NCI-H2227 (cell line): ENCODE data around the gene SMURF1.

Experiments used
- DNase-seq: peaks from one replicate; lab custom pipeline; 2025; ENCODE audit not compliant: unreplicated experiment; lab: John Stamatoyannopoulos, UW

SMURF1 gene

GRCh38 chr7:99098824-99099498, 44.9 kb downstream of the SMURF1 start:
- DNase-seq: no peak

DNA sequence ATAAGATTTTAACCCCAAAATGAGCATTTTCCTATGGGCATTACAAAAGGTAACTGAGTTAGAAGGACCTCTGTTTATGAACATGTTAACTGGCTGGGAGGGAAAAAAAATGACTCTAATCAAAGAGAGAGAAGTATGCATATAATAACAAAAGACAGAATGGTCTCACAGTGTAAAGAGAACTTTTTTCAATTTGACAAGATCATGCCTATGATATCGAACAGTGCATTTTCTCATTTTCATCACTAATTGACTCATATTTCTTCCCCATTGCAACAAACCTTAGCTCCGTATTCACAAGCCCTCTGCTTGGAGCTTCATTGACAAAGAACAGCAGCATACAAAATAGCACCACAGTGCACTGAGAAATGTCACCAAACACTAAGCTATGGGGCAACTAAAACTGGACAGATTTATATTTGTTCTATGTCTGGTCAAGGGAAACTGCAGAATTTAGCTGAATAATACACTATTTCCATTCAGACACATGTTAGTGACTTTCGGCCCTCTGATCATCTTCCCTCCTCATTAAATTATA, 45.6 kb downstream of the SMURF1 start:
- no peak for DNase-seq

DNA sequence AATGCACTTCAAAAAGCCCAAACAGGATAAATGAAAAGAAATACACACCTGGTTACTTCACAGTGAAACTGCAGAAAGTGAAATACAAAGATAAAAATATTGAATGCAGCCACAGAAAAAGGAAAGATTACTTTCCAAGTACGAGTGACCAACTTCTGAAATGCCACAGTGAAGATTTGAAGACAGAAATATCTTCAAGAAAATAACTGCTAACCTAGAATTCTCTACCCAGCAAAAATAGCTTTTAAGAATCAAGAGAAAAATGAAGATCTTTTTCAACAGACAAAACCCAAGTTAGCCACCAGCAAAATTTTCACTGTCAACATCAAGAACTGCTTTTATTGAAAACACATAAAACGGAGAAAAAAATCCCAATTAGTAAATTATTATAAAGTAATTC, 46.2 kb downstream of the SMURF1 start:
- DNase-seq: no peak

- DNase-seq: no peak
Observed at GRCh38 chr7:99096124-99096887, 47.6 kb downstream of the SMURF1 start.

GRCh38 chr7:99095698-99096097, 48.2 kb downstream of the SMURF1 start:
- DNase-seq: no peak

- DNase-seq: no peak
Observed at GRCh38 chr7:99094401-99094800, 49.5 kb downstream of the SMURF1 start.

DNA sequence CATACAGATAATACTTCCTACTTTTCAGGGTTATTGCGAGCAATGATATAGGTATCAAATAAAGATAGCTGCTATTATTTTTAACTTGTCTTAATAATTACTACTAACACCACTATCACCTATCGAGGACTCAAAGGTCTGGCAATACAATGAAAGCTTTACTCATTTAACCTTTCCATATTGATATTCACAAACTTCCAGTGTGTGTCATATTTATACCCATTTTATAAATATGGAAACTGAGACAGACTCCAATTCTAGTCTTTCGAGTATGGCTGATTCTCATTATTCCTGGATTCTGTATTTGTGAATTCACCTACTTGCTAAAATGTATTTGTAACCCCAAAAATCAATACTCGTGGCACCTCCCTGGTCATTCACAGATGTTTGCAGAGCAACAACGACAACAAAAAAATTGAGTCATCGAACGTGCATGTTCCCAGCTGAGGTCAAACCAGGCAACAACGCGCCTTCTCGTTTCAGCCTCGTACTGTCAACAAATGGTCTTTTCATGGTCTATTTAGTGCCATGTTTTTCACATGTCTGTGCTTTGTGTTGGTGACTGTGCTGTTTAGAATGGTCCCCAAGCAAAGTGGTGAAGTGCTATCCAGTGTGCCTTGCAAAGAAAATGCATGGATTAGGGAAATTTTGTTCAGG, 51.7 kb downstream of the SMURF1 start:
- DNase-seq: no peak

- DNase-seq: no peak
Observed at GRCh38 chr7:99090771-99091542, 53.0 kb downstream of the SMURF1 start.

GRCh38 chr7:99089914-99090629, 53.8 kb downstream of the SMURF1 start:
- DNase-seq: no peak

- DNase-seq: no peak
Observed at GRCh38 chr7:99086944-99087343, 57.0 kb downstream of the SMURF1 start.

- DNase-seq: no peak
Observed at GRCh38 chr7:99086532-99086931, 57.4 kb downstream of the SMURF1 start.

GRCh38 chr7:99083733-99084132, 60.2 kb downstream of the SMURF1 start:
- DNase-seq: no peak

DNA sequence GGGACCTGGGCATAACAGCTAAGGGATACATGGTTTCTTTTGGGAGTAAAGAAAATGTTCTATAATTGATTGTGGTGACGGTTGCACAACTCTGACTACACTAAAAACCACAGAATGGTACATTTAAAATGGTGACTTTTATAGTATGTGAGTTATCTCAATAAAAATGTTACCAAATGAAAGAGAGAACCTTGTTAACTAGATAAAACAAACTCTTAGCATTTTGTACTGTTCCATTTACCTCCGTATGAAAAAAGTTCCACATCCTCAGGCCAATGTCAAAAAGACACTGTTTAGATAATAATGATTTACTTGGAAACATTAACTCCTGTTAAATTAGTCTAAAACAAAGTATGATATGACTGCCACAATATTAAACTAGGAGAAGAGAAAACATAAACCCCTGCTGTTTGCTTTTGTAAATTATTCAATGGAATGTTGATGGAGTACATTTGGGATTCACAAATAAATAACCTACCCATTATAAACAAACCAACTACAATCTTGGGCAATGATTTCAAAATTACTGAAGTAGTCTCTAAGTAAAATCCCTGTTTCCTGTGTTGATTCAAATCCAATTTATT, 60.7 kb downstream of the SMURF1 start:
- DNase-seq: no peak

DNA sequence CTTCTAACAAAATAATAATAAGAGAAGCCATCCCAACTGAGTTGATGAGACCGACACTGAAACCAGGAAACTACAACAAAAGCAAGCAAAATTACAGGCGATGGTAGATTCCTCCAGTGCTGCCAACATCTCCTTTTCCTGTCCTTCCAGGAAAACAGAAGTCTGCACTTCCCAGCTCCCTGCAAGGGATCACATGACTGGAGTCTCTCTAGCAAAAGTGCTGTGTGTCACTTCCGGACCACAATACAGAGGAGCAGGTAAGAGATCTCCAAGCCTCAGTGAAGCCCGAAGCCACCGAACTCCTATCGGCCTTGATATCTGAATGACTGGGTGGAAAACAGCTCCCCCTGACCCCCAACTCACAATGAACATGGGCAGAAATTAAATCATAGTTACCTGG, 63.2 kb downstream of the SMURF1 start:
- no peak for DNase-seq

DNA sequence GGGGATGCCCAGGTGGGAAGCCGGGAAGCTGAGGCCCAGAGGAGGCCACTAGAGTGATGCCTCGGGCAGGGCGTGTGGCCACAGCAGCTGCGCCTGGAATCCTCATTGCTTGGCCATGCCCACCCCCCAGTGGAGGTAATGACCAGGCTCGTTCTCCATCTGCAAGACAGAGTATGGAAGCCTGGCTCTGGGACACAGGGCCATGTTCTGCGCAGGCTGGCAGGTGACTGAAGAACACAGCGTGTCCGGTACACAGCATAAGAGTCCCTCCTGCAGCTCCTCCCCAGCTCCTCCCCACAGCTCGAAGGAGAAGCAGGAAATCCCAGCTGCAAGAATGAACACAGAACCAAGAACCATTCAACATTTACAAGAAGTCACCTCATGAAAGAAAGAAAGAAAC, 64.8 kb downstream of the SMURF1 start:
- peak; percentile 56 for DNase-seq

DNA sequence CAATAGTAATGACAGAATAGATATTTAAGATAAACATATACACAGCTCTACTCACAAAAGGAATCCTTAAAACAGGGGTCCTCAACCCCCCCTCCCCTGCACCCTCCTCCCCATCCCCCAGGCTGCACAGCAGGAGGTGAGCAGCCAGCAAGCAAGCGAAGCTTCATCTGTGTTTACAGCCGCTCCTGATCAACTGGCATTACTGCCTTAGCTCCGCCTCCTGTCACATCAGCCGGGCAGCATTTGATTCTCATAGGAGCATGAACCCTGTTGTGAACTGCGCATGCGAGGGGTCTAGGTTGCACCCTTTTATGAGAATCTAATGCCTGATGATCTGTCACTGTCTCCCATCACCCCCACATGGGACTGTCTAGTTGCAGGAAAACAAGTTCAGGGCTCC, 65.5 kb downstream of the SMURF1 start:
- peak; percentile 19 for DNase-seq

- DNase-seq: no peak
Observed at GRCh38 chr7:99076615-99077014, 67.3 kb downstream of the SMURF1 start.

- no peak for DNase-seq
Observed at GRCh38 chr7:99073839-99074446, 70.0 kb downstream of the SMURF1 start.

DNA sequence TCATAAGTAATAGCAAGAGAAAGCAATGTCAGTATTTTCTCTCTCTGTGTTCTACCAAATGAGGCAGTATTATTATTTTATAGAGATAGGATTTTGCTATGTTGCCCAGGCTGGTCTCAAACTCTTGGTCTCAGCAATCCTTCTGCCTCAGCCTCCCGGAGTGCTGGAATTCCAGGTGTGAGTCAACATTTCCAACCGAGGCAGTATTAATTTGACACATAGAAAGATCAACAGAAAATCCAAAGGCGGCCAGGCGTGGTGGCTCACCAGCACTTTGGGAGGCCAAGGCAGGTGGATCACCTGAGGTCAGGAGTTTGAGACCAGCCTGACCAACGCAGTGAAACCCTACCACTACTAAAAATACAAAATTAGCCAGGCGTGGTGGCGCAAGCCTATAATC, 71.8 kb downstream of the SMURF1 start:
- DNase-seq: no peak

GRCh38 chr7:99070361-99070760, 73.5 kb downstream of the SMURF1 start:
- no peak for DNase-seq
